NCI-H1417 (cell line): ENCODE results near the gene SPNS1.

Experiments
- DNase-seq, 3 experiments: peaks; one replicate each; lab custom pipeline; 2025; lab: John Stamatoyannopoulos, UW

Gene SPNS1

GRCh38 chr16:29028457-29029167, 54.0 kb downstream of the SPNS1 start:
- DNase-seq: no peak

- DNase-seq: no peak
Observed at GRCh38 chr16:29029168-29029994, 54.8 kb downstream of the SPNS1 start.

DNA sequence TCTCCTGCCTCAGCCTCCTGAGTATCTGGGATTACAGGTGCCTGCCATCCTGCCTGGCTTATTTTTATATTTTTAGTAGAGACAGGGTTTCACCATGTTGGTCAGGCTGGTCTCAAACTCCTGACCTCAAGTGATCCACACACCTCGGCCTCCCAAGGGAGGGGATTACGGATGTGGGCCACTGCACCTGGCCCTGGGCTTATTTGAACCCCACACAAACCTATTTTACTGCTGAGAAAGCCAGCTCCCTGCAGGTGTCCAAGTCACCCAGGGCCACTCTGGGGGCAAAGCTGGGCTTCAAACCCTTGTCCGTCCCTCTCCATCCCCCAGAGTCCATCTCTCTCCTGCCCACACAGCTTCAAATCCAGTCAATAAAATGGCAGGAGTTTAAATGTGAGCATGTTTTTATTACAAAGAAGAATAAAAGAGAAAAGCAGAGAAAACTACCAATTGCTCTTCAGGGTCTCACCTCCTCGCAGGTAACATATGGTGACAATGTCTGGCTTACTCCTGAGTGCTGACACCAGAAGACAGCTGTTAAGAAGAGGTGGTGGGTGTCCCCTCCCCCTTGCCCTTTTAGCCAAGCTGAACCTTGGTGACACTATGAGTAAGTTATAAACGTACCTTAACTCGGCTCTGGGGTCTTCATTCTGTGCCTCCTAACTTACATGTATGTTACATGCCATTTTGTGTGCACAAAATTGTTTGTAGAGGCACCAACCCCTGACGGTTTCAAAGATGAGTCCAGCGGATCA, 55.7 kb downstream of the SPNS1 start:
- no peak for DNase-seq
